Measurements from ENCODE around the gene SORBS2.

Gene SORBS2

GRCh38 chr4:185665655-185666054 lies 146.3 kb downstream of the SORBS2 start:
- no peak for TF ChIP-seq CTCF (IDR thresholded peaks at IDR 0.05; ENCODE audit: insufficient read depth, missing control alignments)
- FAIRE-seq (no peak), DNase-seq (ENCODE audit: insufficient read length, low spot score) (no peak)

GRCh38 chr4:185664481-185664880 lies 147.5 kb downstream of the SORBS2 start:
- DNase-seq (ENCODE audit: insufficient read length, low spot score): no peak
- TF ChIP-seq CTCF (IDR thresholded peaks at IDR 0.05; ENCODE audit: insufficient read depth, missing control alignments): no peak
- FAIRE-seq: no peak

GRCh38 chr4:185662030-185662778 lies 149.8 kb downstream of the SORBS2 start:
- DNase-seq (ENCODE audit: insufficient read length, low spot score): no peak
- no peak for TF ChIP-seq CTCF (IDR thresholded peaks at IDR 0.05; ENCODE audit: insufficient read depth, missing control alignments)
- FAIRE-seq: no peak

- TF ChIP-seq CTCF (IDR thresholded peaks at IDR 0.05; ENCODE audit: insufficient read depth, missing control alignments): no peak
- FAIRE-seq (no peak), DNase-seq (ENCODE audit: insufficient read length, low spot score) (no peak)
Observed at GRCh38 chr4:185660340-185660739, 151.7 kb downstream of the SORBS2 start.

GRCh38 chr4:185657699-185658098 lies 154.3 kb downstream of the SORBS2 start:
- FAIRE-seq: no peak
- TF ChIP-seq CTCF (IDR thresholded peaks at IDR 0.05; ENCODE audit: insufficient read depth, missing control alignments): no peak
- DNase-seq (ENCODE audit: insufficient read length, low spot score): no peak

- FAIRE-seq (no peak), DNase-seq (ENCODE audit: insufficient read length, low spot score) (no peak)
- no peak for TF ChIP-seq CTCF (IDR thresholded peaks at IDR 0.05; ENCODE audit: insufficient read depth, missing control alignments)
Observed at GRCh38 chr4:185657183-185657582, 154.8 kb downstream of the SORBS2 start.

- FAIRE-seq (no peak), DNase-seq (ENCODE audit: insufficient read length, low spot score) (no peak)
- no peak for TF ChIP-seq CTCF (IDR thresholded peaks at IDR 0.05; ENCODE audit: insufficient read depth, missing control alignments)
Observed at GRCh38 chr4:185656467-185656931, 155.5 kb downstream of the SORBS2 start.

All from D721Med (cell line).